Lung microvascular endothelial cell (primary cell): Measurements from ENCODE around the gene ZBTB8A. TPM values are rescaled to one million over a fixed set of nuclear protein-coding genes. Genes with fewer than 3 reads are reported as not detected.

Source experiments
- DNase-seq, 2 donors: peaks; one replicate each; pipeline versions ENCODE4 v3.0.0 to v3.0.0-alpha.2; 2010; ENCODE audit warnings: low read depth in 2 of 2
- total RNA-seq: library from RNA; depleted of rRNA; stranded (reverse); fragments of >200 nt; gene quantifications from 2 replicates; pipeline ENCODE4 v1.2.1, GENCODE V29; 2014

The ZBTB8A gene
- total RNA-seq, 1 donor from 2014 or later = 8.9 TPM

GRCh38 chr1:32652244-32652962, 113.2 kb downstream of the ZBTB8A start:
- DNase-seq = no peak

Other genes starting within 250 kb of the ZBTB8A start
- gene HDAC1, start 247.3 kb upstream of the ZBTB8A start, total RNA-seq = 113 and 114 TPM in 2 replicates
- gene MARCKSL1, start 203.2 kb upstream of the ZBTB8A start, total RNA-seq = 101 and 118 TPM in 2 replicates
- gene FAM229A, start 176.9 kb upstream of the ZBTB8A start, total RNA-seq = 0.22 and 0.99 TPM in 2 replicates
- not detected in 2 replicates for gene TSSK3, start 176.9 kb upstream of the ZBTB8A start, total RNA-seq
- 29.6 and 50.2 TPM in 2 replicates for gene BSDC1, start 145.0 kb upstream of the ZBTB8A start, total RNA-seq
- under 0.01 TPM in 2 replicates for gene ZBTB8B, start 74.4 kb upstream of the ZBTB8A start, total RNA-seq
- gene ZBTB8OS, start 111.1 kb downstream of the ZBTB8A start, total RNA-seq = 24.6 and 25.8 TPM in 2 replicates
- 78.7 and 86.3 TPM in 2 replicates for gene RBBP4, start 111.8 kb downstream of the ZBTB8A start, total RNA-seq
- 11.3 and 13.9 TPM in 2 replicates for gene SYNC, start 163.3 kb downstream of the ZBTB8A start, total RNA-seq